Kidney epithelial cell (primary cell): ENCODE results near the gene RNU6-8. TPM values are rescaled to one million over a fixed set of nuclear protein-coding genes. Genes with fewer than 3 reads are reported as not detected.
A peak's percentile ranks its signal among the peaks of the same experiment; 100 is the strongest.

Experiments
- DNase-seq: peaks from one replicate; pipeline ENCODE4 v3.0.0-alpha.2; 2010; ENCODE audit warnings: low read depth
- H3K27me3 ChIP-seq: 2 replicates; pipeline ENCODE4 v1.6.0; 2011; ENCODE audit warnings: low read length; ENCODE audit not compliant: control insufficient read depth, insufficient read depth
- H3K36me3 ChIP-seq: 2 replicates; pipeline ENCODE4 v1.5.1; 2011; ENCODE audit warnings: low read length; ENCODE audit not compliant: control insufficient read depth, insufficient read depth
- H3K4me3 ChIP-seq: 2 replicates; pipeline ENCODE4 v1.5.1; 2011; ENCODE audit warnings: low read depth, mild to moderate bottlenecking, control low read depth, low read length
- CTCF ChIP-seq: IDR thresholded peaks from 2 replicates; pipeline ENCODE4 v1.5.1; 2011; ENCODE audit warnings: mild to moderate bottlenecking, moderate library complexity, low read length, control low read depth, inconsistent platforms; ENCODE audit not compliant: insufficient read depth, poor library complexity, severe bottlenecking
- total RNA-seq: library from RNA; depleted of rRNA; stranded (reverse); fragments of >200 nt; gene quantifications from 2 replicates; pipeline ENCODE4 v1.2.3, GENCODE V29; 2015

RNU6-8 gene
- total RNA-seq, 1 donor from 2014 or later, result not detected

- no peak overlapping the region for H3K4me3 ChIP-seq
- no peaks in the 10 kb centered on the region for H3K36me3 ChIP-seq
- no peak for TF ChIP-seq CTCF
- peak; percentile 14 for DNase-seq
- no peaks in the 10 kb centered on the region for H3K27me3 ChIP-seq
Measured at GRCh38 chr14:32167907-32168306, 35.2 kb downstream of the RNU6-8 start.

GRCh38 chr14:32166924-32167323 is 36.1 kb downstream of the RNU6-8 start:
- DNase-seq, result no peak
- no peaks in the 10 kb centered on the region for H3K36me3 ChIP-seq
- H3K27me3 ChIP-seq, result no peaks in the 10 kb centered on the region
- TF ChIP-seq CTCF, result no peak
- no peak overlapping the region for H3K4me3 ChIP-seq

- Histone ChIP-seq H3K27me3 (no peaks in the 10 kb centered on the region), H3K36me3 (no peaks in the 10 kb centered on the region), H3K4me3 (no peak overlapping the region)
- no peak for TF ChIP-seq CTCF
- DNase-seq, result no peak
Measured at GRCh38 chr14:32166029-32166428, 37.0 kb downstream of the RNU6-8 start.

Other genes starting within 250 kb of the RNU6-8 start
- gene ARHGAP5, start 126.0 kb downstream of the RNU6-8 start, total RNA-seq, result 86.3 and 105 TPM in 2 replicates
- gene RNU6-7, start 1.2 kb downstream of the RNU6-8 start, total RNA-seq, result not detected in 2 replicates
- 1.3 and 4.5 TPM in 2 replicates for gene AKAP6, start 126.0 kb upstream of the RNU6-8 start, total RNA-seq